ENCODE measurements around the gene DGKD. TPM values are rescaled to one million over a fixed set of nuclear protein-coding genes. Genes with fewer than 3 reads are reported as not detected.

DGKD gene
- total RNA-seq, 6 experiments from 2014 or later: 8.1 to 12.2 (median 10.3) TPM

GRCh38 chr2:233408366-233409285 lies 54.3 kb downstream of the DGKD start:
- peaks cover 35% of the 10 kb centered on the region for H3K9me3 Mint-ChIP-seq
- TF ChIP-seq CTCF (IDR thresholded peaks at IDR 0.05): no peak
- H3K27me3 Mint-ChIP-seq (ENCODE audit: insufficient read depth): peaks cover 4% of the 10 kb centered on the region
- H3K36me3 Mint-ChIP-seq (ENCODE audit: low read depth): peaks cover 41% of the 10 kb centered on the region
- no peak for DNase-seq
- no peak overlapping the region for H3K27ac Mint-ChIP-seq
- H3K4me1 Mint-ChIP-seq (ENCODE audit: low read depth): peaks cover 10% of the 10 kb centered on the region
- H3K4me3 Mint-ChIP-seq: no peak overlapping the region

- TF ChIP-seq CTCF (IDR thresholded peaks at IDR 0.05): no peak
- Mint-ChIP-seq H3K36me3 (ENCODE audit: low read depth) (peaks cover 42% of the 10 kb centered on the region), H3K4me3 (no peak overlapping the region), H3K27ac (no peak overlapping the region), H3K27me3 (ENCODE audit: insufficient read depth) (peaks cover 4% of the 10 kb centered on the region), H3K9me3 (peaks cover 35% of the 10 kb centered on the region), H3K4me1 (ENCODE audit: low read depth) (peaks cover 18% of the 10 kb centered on the region)
- no peak for DNase-seq
Observed at GRCh38 chr2:233409286-233409991, 55.1 kb downstream of the DGKD start.

GRCh38 chr2:233410196-233410760 lies 56.0 kb downstream of the DGKD start:
- Mint-ChIP-seq H3K27me3 (ENCODE audit: insufficient read depth) (peaks cover 4% of the 10 kb centered on the region), H3K27ac (no peak overlapping the region), H3K4me3 (no peak overlapping the region), H3K9me3 (peaks cover 35% of the 10 kb centered on the region), H3K36me3 (ENCODE audit: low read depth) (peaks cover 41% of the 10 kb centered on the region), H3K4me1 (ENCODE audit: low read depth) (peaks cover 26% of the 10 kb centered on the region)
- no peak for DNase-seq
- no peak for TF ChIP-seq CTCF (IDR thresholded peaks at IDR 0.05)

GRCh38 chr2:233411162-233411561 lies 56.9 kb downstream of the DGKD start:
- DNase-seq: no peak
- Mint-ChIP-seq H3K9me3 (peaks cover 35% of the 10 kb centered on the region), H3K27ac (no peak overlapping the region), H3K36me3 (ENCODE audit: low read depth) (peaks cover 44% of the 10 kb centered on the region), H3K4me1 (ENCODE audit: low read depth) (peaks cover 30% of the 10 kb centered on the region), H3K4me3 (no peak overlapping the region), H3K27me3 (ENCODE audit: insufficient read depth) (peaks cover 4% of the 10 kb centered on the region)
- no peak for TF ChIP-seq CTCF (IDR thresholded peaks at IDR 0.05)

GRCh38 chr2:233412405-233412804 lies 58.1 kb downstream of the DGKD start:
- no peak for DNase-seq
- TF ChIP-seq CTCF (IDR thresholded peaks at IDR 0.05): no peak
- H3K36me3 Mint-ChIP-seq (ENCODE audit: low read depth): peaks cover 44% of the 10 kb centered on the region
- no peak overlapping the region for H3K27ac Mint-ChIP-seq
- H3K4me3 Mint-ChIP-seq: no peak overlapping the region
- H3K4me1 Mint-ChIP-seq (ENCODE audit: low read depth): peaks cover 30% of the 10 kb centered on the region
- H3K9me3 Mint-ChIP-seq: peaks cover 35% of the 10 kb centered on the region
- H3K27me3 Mint-ChIP-seq (ENCODE audit: insufficient read depth): peaks cover 4% of the 10 kb centered on the region
